Hematopoietic multipotent progenitor cell treated with erythropoietin and hydrocortisone succinate and interleukin-3 and kit ligand, for 6 days (in vitro differentiated cells): ENCODE results near the gene FLT4.

Source experiments
- DNase-seq: peaks from one replicate; pipeline ENCODE4 v3.0.0-alpha.2; 2015

Gene FLT4

GRCh38 chr5:180640861-180641565 is 8.4 kb downstream of the FLT4 start:
- no peak for DNase-seq

- no peak for DNase-seq
Observed at GRCh38 chr5:180640611-180640860, 8.9 kb downstream of the FLT4 start.

GRCh38 chr5:180639741-180640610 is 9.4 kb downstream of the FLT4 start:
- DNase-seq = no peak

GRCh38 chr5:180639287-180639686 is 10.1 kb downstream of the FLT4 start:
- no peak for DNase-seq

- DNase-seq = no peak
Observed at GRCh38 chr5:180637962-180638680, 11.3 kb downstream of the FLT4 start.

GRCh38 chr5:180636403-180637075 is 12.9 kb downstream of the FLT4 start:
- no peak for DNase-seq

- DNase-seq = no peak
Observed at GRCh38 chr5:180636016-180636402, 13.4 kb downstream of the FLT4 start.

- no peak for DNase-seq
Observed at GRCh38 chr5:180633283-180634177, 15.9 kb downstream of the FLT4 start.

GRCh38 chr5:180632768-180633167 is 16.6 kb downstream of the FLT4 start:
- DNase-seq = no peak

- no peak for DNase-seq
Observed at GRCh38 chr5:180631549-180632383, 17.6 kb downstream of the FLT4 start.

GRCh38 chr5:180630426-180630825 is 19.0 kb downstream of the FLT4 start:
- no peak for DNase-seq

GRCh38 chr5:180629831-180630382 is 19.5 kb downstream of the FLT4 start:
- DNase-seq = no peak

- DNase-seq = no peak
Observed at GRCh38 chr5:180628827-180629750, 20.3 kb downstream of the FLT4 start.

- DNase-seq = no peak
Observed at GRCh38 chr5:180628211-180628610, 21.2 kb downstream of the FLT4 start.

GRCh38 chr5:180627386-180628120 is 21.8 kb downstream of the FLT4 start:
- no peak for DNase-seq

GRCh38 chr5:180626661-180627385 is 22.6 kb downstream of the FLT4 start:
- no peak for DNase-seq

GRCh38 chr5:180625791-180626660 is 23.4 kb downstream of the FLT4 start:
- DNase-seq = no peak
